ENCODE measurements around the gene PSMD6. TPM values are rescaled to one million over a fixed set of nuclear protein-coding genes. Genes with fewer than 3 reads are reported as not detected.

The PSMD6 gene
- polyA plus RNA-seq, 1 experiment = 47.8 TPM

- Histone ChIP-seq H3K27me3 (ENCODE audit: control insufficient read depth, insufficient read depth, low read length) (peaks cover 3% of the 10 kb centered on the region; the same call in 1 of the 2 replicates), H3K36me3 (ENCODE audit: control insufficient read depth, insufficient read depth, low read length) (no peaks in the 10 kb centered on the region), H3K4me3 (ENCODE audit: low read depth, low read length) (peak overlapping the region; percentile 94)
- DNase-seq (ENCODE audit: low read depth) = no peak
- no peak for TF ChIP-seq CTCF (IDR thresholded peaks at IDR 0.05; ENCODE audit: insufficient read depth, low read depth, low read length)
- ChIA-PET POLR2A (no interaction called here), CTCF (interaction anchor here (0.9 to 12.5 kb wide), 13 partner anchors 7 to 674 kb away, joined by 3 to 123 read pairs (median 5); no protein-coding TSS in a partner anchor)
Observed at GRCh38 chr3:64022451-64023186, 675 bp downstream of the PSMD6 start.

- ChIA-PET POLR2A (no interaction called here), CTCF (interaction anchor here (1.0 to 1.4 kb wide), 2 partner anchors 8 to 463 kb away, joined by 4 read pairs; no protein-coding TSS in a partner anchor)
- no peak for DNase-seq (ENCODE audit: low read depth)
- H3K27me3 ChIP-seq (ENCODE audit: control insufficient read depth, insufficient read depth, low read length) = peaks cover under 1% of the 10 kb centered on the region; the same call in 1 of the 2 replicates
- peak overlapping the region; percentile 94 for H3K4me3 ChIP-seq (ENCODE audit: low read depth, low read length)
- H3K36me3 ChIP-seq (ENCODE audit: control insufficient read depth, insufficient read depth, low read length) = peaks cover 1% of the 10 kb centered on the region; the same call in 1 of the 2 replicates
- TF ChIP-seq CTCF (IDR thresholded peaks at IDR 0.05; ENCODE audit: insufficient read depth, low read depth, low read length) = no peak
Observed at GRCh38 chr3:64021922-64022321, 1.4 kb downstream of the PSMD6 start.

GRCh38 chr3:64019879-64020278 is 3.4 kb downstream of the PSMD6 start:
- ChIA-PET CTCF (no interaction called here), POLR2A (no interaction called here)
- no peak overlapping the region for H3K4me3 ChIP-seq (ENCODE audit: low read depth, low read length)

GRCh38 chr3:64019271-64019670 is 4.0 kb downstream of the PSMD6 start:
- no peak for DNase-seq (ENCODE audit: low read depth)
- TF ChIP-seq CTCF (IDR thresholded peaks at IDR 0.05; ENCODE audit: insufficient read depth, low read depth, low read length) = no peak
- Histone ChIP-seq H3K27me3 (ENCODE audit: control insufficient read depth, insufficient read depth, low read length) (no peaks in the 10 kb centered on the region), H3K4me3 (ENCODE audit: low read depth, low read length) (no peak overlapping the region), H3K36me3 (ENCODE audit: control insufficient read depth, insufficient read depth, low read length) (peaks cover 7% of the 10 kb centered on the region)
- ChIA-PET POLR2A (no interaction called here), CTCF (interaction anchor here (1.0 kb wide), 2 partner anchors 9 to 206 kb away, joined by 3 read pairs; partner anchors contain the start of gene PRICKLE2)

More at GRCh38 chr3:64019879-64020278, 3.4 kb downstream of the PSMD6 start:
- H3K27me3 ChIP-seq (ENCODE audit: control insufficient read depth, insufficient read depth, low read length) = no peaks in the 10 kb centered on the region
- no peak for TF ChIP-seq CTCF (IDR thresholded peaks at IDR 0.05; ENCODE audit: insufficient read depth, low read depth, low read length)
- peaks cover 1% of the 10 kb centered on the region; the same call in 1 of the 2 replicates for H3K36me3 ChIP-seq (ENCODE audit: control insufficient read depth, insufficient read depth, low read length)
- no peak for DNase-seq (ENCODE audit: low read depth)

- CTCF ChIA-PET = interaction anchor here (0.7 to 1.3 kb wide), 3 partner anchors 7 to 467 kb away, joined by 3 to 4 read pairs (median 3); no protein-coding TSS in a partner anchor
- POLR2A ChIA-PET = no interaction called here
- peaks cover 19% of the 10 kb centered on the region for H3K36me3 ChIP-seq (ENCODE audit: control insufficient read depth, insufficient read depth, low read length)
- H3K4me3 ChIP-seq (ENCODE audit: low read depth, low read length) = no peak overlapping the region
- TF ChIP-seq CTCF (IDR thresholded peaks at IDR 0.05; ENCODE audit: insufficient read depth, low read depth, low read length) = no peak
- H3K27me3 ChIP-seq (ENCODE audit: control insufficient read depth, insufficient read depth, low read length) = no peaks in the 10 kb centered on the region
- no peak for DNase-seq (ENCODE audit: low read depth)
Observed at GRCh38 chr3:64016941-64017620, 6.2 kb downstream of the PSMD6 start.
